ENCODE results near the gene CACNA2D3.

- TF ChIP-seq, protein P1, sequence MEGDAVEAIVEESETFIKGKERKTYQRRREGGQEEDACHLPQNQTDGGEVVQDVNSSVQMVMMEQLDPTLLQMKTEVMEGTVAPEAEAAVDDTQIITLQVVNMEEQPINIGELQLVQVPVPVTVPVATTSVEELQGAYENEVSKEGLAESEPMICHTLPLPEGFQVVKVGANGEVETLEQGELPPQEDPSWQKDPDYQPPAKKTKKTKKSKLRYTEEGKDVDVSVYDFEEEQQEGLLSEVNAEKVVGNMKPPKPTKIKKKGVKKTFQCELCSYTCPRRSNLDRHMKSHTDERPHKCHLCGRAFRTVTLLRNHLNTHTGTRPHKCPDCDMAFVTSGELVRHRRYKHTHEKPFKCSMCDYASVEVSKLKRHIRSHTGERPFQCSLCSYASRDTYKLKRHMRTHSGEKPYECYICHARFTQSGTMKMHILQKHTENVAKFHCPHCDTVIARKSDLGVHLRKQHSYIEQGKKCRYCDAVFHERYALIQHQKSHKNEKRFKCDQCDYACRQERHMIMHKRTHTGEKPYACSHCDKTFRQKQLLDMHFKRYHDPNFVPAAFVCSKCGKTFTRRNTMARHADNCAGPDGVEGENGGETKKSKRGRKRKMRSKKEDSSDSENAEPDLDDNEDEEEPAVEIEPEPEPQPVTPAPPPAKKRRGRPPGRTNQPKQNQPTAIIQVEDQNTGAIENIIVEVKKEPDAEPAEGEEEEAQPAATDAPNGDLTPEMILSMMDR (IDR thresholded peaks at IDR 0.05; ENCODE audit: low read depth, low read length, missing input control): no peak
- TF ChIP-seq MAX (IDR thresholded peaks at IDR 0.05): no peak
- no peak for TF ChIP-seq JUND (IDR thresholded peaks at IDR 0.05)
- TF ChIP-seq SP1 (IDR thresholded peaks at IDR 0.05): no peak
- TF ChIP-seq, protein P2, sequence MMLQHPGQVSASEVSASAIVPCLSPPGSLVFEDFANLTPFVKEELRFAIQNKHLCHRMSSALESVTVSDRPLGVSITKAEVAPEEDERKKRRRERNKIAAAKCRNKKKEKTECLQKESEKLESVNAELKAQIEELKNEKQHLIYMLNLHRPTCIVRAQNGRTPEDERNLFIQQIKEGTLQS (IDR thresholded peaks at IDR 0.05): no peak
- no peak for TF ChIP-seq FOXA1 (IDR thresholded peaks at IDR 0.05)
- TF ChIP-seq TAF1 (conservative IDR thresholded peaks at IDR 0.05): no peak
Measured at GRCh38 chr3:54520060-54520459, 397.7 kb downstream of the CACNA2D3 start.
